Astrocyte (in vitro differentiated cells and primary cell): ENCODE measurements around the gene CTLA4. TPM values are rescaled to one million over a fixed set of nuclear protein-coding genes. Genes with fewer than 3 reads are reported as not detected.

Source experiments
- DNase-seq: peaks from one replicate; pipeline ENCODE4 v3.0.0-alpha.2; 2010; ENCODE audit warnings: low read depth
- FAIRE-seq: peaks from 2 replicates; lab custom pipeline; 2011; peaks lifted over from hg19 to GRCh38; lab: Jason Lieb, UNC
- H2AFZ ChIP-seq: 2 replicates; pipeline ENCODE4 v1.6.0; 2012; ENCODE audit warnings: low read depth, low read length, inconsistent platforms
- H3K27ac ChIP-seq: 2 replicates; pipeline ENCODE4 v1.5.1; 2011; ENCODE audit warnings: low read depth, low read length, inconsistent platforms
- H3K27me3 ChIP-seq: 2 replicates; pipeline ENCODE4 v1.6.0; 2011; ENCODE audit warnings: low read length, inconsistent platforms; ENCODE audit not compliant: insufficient read depth
- H3K36me3 ChIP-seq: 2 replicates; pipeline ENCODE4 v1.5.1; 2011; ENCODE audit warnings: low read length, inconsistent platforms; ENCODE audit not compliant: insufficient read depth
- H3K4me1 ChIP-seq: 2 replicates; pipeline ENCODE4 v1.5.1; 2011; ENCODE audit warnings: low read length, inconsistent platforms; ENCODE audit not compliant: insufficient read depth
- H3K4me2 ChIP-seq: 2 replicates; pipeline ENCODE4 v1.6.0; 2012; ENCODE audit warnings: low read length, inconsistent platforms
- H3K4me3 ChIP-seq: 2 replicates; pipeline ENCODE4 v1.5.1; 2011; ENCODE audit warnings: low read depth, mild to moderate bottlenecking, low read length, inconsistent platforms; ENCODE audit not compliant: insufficient read depth
- H3K79me2 ChIP-seq: 2 replicates; pipeline ENCODE4 v1.6.0; 2012; ENCODE audit warnings: mild to moderate bottlenecking, low read length, inconsistent platforms; ENCODE audit not compliant: insufficient read depth
- H3K9ac ChIP-seq: 2 replicates; pipeline ENCODE4 v1.6.0; 2012; ENCODE audit warnings: mild to moderate bottlenecking, low read length, inconsistent platforms
- H3K9me3 ChIP-seq: 2 replicates; pipeline ENCODE4 v1.5.1; 2012; ENCODE audit warnings: low read depth, mild to moderate bottlenecking, low read length, inconsistent platforms; ENCODE audit not compliant: insufficient read depth
- H4K20me1 ChIP-seq: 2 replicates; pipeline ENCODE4 v1.6.0; 2012; ENCODE audit warnings: low read length, inconsistent platforms; ENCODE audit not compliant: insufficient read depth
- H3K27ac Mint-ChIP-seq: one replicate; pipeline ENCODE4 v1.8.0; 2021; ENCODE audit warnings: mild to moderate bottlenecking, mixed read lengths; ENCODE audit not compliant: unreplicated experiment
- H3K27me3 Mint-ChIP-seq: one replicate; pipeline ENCODE4 v1.8.0; 2021; ENCODE audit warnings: low read depth, mixed read lengths; ENCODE audit not compliant: unreplicated experiment
- H3K36me3 Mint-ChIP-seq: one replicate; pipeline ENCODE4 v1.8.0; 2021; ENCODE audit warnings: low read depth, mixed read lengths; ENCODE audit not compliant: unreplicated experiment
- H3K4me1 Mint-ChIP-seq: one replicate; pipeline ENCODE4 v1.8.0; 2021; ENCODE audit warnings: low read depth, mixed read lengths; ENCODE audit not compliant: unreplicated experiment
- H3K4me3 Mint-ChIP-seq: one replicate; pipeline ENCODE4 v1.8.0; 2021; ENCODE audit warnings: mild to moderate bottlenecking, moderate library complexity, mixed read lengths; ENCODE audit not compliant: unreplicated experiment
- H3K9me3 Mint-ChIP-seq: one replicate; pipeline ENCODE4 v1.8.0; 2021; ENCODE audit warnings: mild to moderate bottlenecking, mixed read lengths; ENCODE audit not compliant: unreplicated experiment
- CTCF ChIP-seq: IDR thresholded peaks from 2 replicates; pipeline ENCODE4 v1.5.1; 2011; ENCODE audit warnings: low read depth, mild to moderate bottlenecking, inconsistent platforms, low read length, moderate library complexity; ENCODE audit not compliant: insufficient read depth
- EZH2 ChIP-seq: IDR thresholded peaks from 2 replicates; pipeline ENCODE4 v1.6.1; 2012; ENCODE audit warnings: mild to moderate bottlenecking, low read length, inconsistent platforms; ENCODE audit not compliant: insufficient read depth
- total RNA-seq: library from RNA; stranded (reverse); gene quantifications from 2 replicates; pipeline ENCODE4 v1.2.1, GENCODE V29; 2021

CTLA4 gene
- total RNA-seq, 1 donor from 2014 or later, result not detected

GRCh38 chr2:203859030-203859789 is 8.4 kb upstream of the CTLA4 start:
- H3K4me3 ChIP-seq, result no peak overlapping the region
- Mint-ChIP-seq H3K27me3 (no peaks in the 10 kb centered on the region), H3K9me3 (no peaks in the 10 kb centered on the region), H3K4me1 (no peaks in the 10 kb centered on the region), H3K4me3 (no peak overlapping the region), H3K36me3 (no peaks in the 10 kb centered on the region), H3K27ac (no peak overlapping the region)
- TF ChIP-seq CTCF (no peak), EZH2 (no peak)
- no peak overlapping the region for H3K27ac ChIP-seq
- H3K36me3 ChIP-seq, result no peaks in the 10 kb centered on the region
- no peaks in the 10 kb centered on the region for H3K4me1 ChIP-seq
- DNase-seq, result no peak
- no peaks in the 10 kb centered on the region for H4K20me1 ChIP-seq
- H3K9ac ChIP-seq, result no peak overlapping the region
- H3K79me2 ChIP-seq, result no peaks in the 10 kb centered on the region
- H3K9me3 ChIP-seq, result no peaks in the 10 kb centered on the region
- H3K27me3 ChIP-seq, result peaks cover 5% of the 10 kb centered on the region
- no peak overlapping the region for H3K4me2 ChIP-seq
- H2AFZ ChIP-seq, result no peak overlapping the region
- no peak for FAIRE-seq

- Mint-ChIP-seq H3K4me3 (no peak overlapping the region), H3K4me1 (no peaks in the 10 kb centered on the region), H3K27ac (no peak overlapping the region), H3K36me3 (no peaks in the 10 kb centered on the region), H3K27me3 (no peaks in the 10 kb centered on the region), H3K9me3 (no peaks in the 10 kb centered on the region)
- H3K9ac ChIP-seq, result no peak overlapping the region
- no peak overlapping the region for H3K27ac ChIP-seq
- H3K4me2 ChIP-seq, result no peak overlapping the region
- no peaks in the 10 kb centered on the region for H3K4me1 ChIP-seq
- no peak for DNase-seq
- H3K79me2 ChIP-seq, result no peaks in the 10 kb centered on the region
- H3K9me3 ChIP-seq, result no peaks in the 10 kb centered on the region
- H4K20me1 ChIP-seq, result no peaks in the 10 kb centered on the region
- no peak for FAIRE-seq
- H3K36me3 ChIP-seq, result no peaks in the 10 kb centered on the region
- no peak overlapping the region for H3K4me3 ChIP-seq
- no peak overlapping the region for H2AFZ ChIP-seq
- TF ChIP-seq CTCF (no peak), EZH2 (no peak)
- H3K27me3 ChIP-seq, result peaks cover 2% of the 10 kb centered on the region
Observed at GRCh38 chr2:203861197-203861596, 6.4 kb upstream of the CTLA4 start.

- Histone ChIP-seq H3K27ac (no peak overlapping the region), H2AFZ (no peak overlapping the region), H3K4me1 (no peaks in the 10 kb centered on the region), H3K4me3 (no peak overlapping the region), H3K79me2 (no peaks in the 10 kb centered on the region), H3K9ac (no peak overlapping the region), H3K9me3 (no peaks in the 10 kb centered on the region), H3K4me2 (no peak overlapping the region), H4K20me1 (no peaks in the 10 kb centered on the region), H3K27me3 (peaks cover 3% of the 10 kb centered on the region), H3K36me3 (no peaks in the 10 kb centered on the region)
- H3K27ac Mint-ChIP-seq, result no peak overlapping the region
- no peak for TF ChIP-seq EZH2
- H3K4me1 Mint-ChIP-seq, result no peaks in the 10 kb centered on the region
- no peak overlapping the region for H3K4me3 Mint-ChIP-seq
- no peaks in the 10 kb centered on the region for H3K36me3 Mint-ChIP-seq
- DNase-seq (no peak), FAIRE-seq (no peak)
- peaks cover 1% of the 10 kb centered on the region for H3K27me3 Mint-ChIP-seq
- H3K9me3 Mint-ChIP-seq, result no peaks in the 10 kb centered on the region
Observed at GRCh38 chr2:203861607-203862006, 6.0 kb upstream of the CTLA4 start.
